ENCODE measurements around the gene NLRC3. TPM values are rescaled to one million over a fixed set of nuclear protein-coding genes. Genes with fewer than 3 reads are reported as not detected.

Gene NLRC3
- total RNA-seq, 1 donor = under 0.01 TPM

DNA sequence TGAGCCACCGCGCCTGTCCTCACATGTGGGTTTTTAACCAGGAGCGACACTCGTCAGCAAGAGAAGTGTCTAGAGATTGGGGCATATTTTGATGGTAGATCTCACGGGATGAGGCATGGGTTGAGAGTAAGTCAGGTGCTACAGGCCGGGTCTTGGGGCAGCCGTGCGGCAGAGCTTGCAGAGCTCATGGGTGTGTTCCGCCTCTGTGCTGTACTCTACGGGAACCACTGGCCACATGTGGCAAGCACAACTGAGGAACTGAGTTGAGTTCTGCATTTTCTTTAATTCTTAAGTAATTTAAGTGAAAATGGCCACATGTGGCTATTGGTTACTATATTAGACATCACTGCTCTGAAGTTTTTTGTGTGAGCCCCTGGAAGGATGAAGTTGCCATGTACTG lies 66.8 kb downstream of the NLRC3 start:
- TF ChIP-seq, protein P1, sequence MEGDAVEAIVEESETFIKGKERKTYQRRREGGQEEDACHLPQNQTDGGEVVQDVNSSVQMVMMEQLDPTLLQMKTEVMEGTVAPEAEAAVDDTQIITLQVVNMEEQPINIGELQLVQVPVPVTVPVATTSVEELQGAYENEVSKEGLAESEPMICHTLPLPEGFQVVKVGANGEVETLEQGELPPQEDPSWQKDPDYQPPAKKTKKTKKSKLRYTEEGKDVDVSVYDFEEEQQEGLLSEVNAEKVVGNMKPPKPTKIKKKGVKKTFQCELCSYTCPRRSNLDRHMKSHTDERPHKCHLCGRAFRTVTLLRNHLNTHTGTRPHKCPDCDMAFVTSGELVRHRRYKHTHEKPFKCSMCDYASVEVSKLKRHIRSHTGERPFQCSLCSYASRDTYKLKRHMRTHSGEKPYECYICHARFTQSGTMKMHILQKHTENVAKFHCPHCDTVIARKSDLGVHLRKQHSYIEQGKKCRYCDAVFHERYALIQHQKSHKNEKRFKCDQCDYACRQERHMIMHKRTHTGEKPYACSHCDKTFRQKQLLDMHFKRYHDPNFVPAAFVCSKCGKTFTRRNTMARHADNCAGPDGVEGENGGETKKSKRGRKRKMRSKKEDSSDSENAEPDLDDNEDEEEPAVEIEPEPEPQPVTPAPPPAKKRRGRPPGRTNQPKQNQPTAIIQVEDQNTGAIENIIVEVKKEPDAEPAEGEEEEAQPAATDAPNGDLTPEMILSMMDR (IDR thresholded peaks at IDR 0.05; ENCODE audit: extremely low read depth, low read depth, low read length) = no peak
- H3K79me2 ChIP-seq (ENCODE audit: insufficient read depth, low read length) = no peaks in the 10 kb centered on the region
- H3K4me1 ChIP-seq (ENCODE audit: insufficient read depth, low read length) = peaks cover 11% of the 10 kb centered on the region
- no peak overlapping the region for H3K4me2 ChIP-seq (ENCODE audit: insufficient read depth, low read length)
- H3K4me3 ChIP-seq (ENCODE audit: insufficient read depth, low read length) = no peak overlapping the region
- H4K20me1 ChIP-seq (ENCODE audit: insufficient read depth, low read length) = peaks cover 4% of the 10 kb centered on the region
- H3K27me3 ChIP-seq (ENCODE audit: insufficient read depth, low read length) = no peaks in the 10 kb centered on the region
- no peak overlapping the region for H3K27ac ChIP-seq (ENCODE audit: low read depth, low read length)
- no peak overlapping the region for H2AFZ ChIP-seq (ENCODE audit: low read length)
- H3K9me3 ChIP-seq (ENCODE audit: low read depth, low read length) = no peaks in the 10 kb centered on the region
- peaks cover 61% of the 10 kb centered on the region for H3K36me3 ChIP-seq (ENCODE audit: insufficient read depth, low read length)
- DNase-seq (ENCODE audit: insufficient read length, low spot score, missing footprints) = no peak

DNA sequence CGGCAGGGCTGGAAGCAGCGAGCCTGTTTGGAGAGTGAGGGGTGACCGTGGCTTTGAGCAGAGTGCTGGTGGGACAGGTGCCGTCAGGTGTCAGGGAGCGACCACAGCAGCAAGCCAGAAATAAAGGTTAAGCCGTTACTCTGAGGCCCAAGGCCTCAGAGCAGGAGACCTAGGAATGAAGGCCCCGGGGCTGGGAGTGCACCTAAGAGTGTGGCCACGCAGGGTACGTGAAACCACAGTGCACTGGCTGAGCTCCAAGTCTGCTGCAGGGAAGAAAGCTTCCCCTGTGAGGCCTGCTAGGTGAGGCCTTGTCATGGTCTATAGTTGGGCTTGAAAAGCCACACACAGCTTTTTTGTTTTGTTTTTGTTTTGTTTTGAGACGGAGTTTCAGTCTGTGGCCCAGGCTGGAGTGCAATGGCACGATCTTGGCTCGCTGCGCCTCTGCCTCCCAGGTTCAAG lies 67.7 kb downstream of the NLRC3 start:
- Histone ChIP-seq H3K36me3 (ENCODE audit: insufficient read depth, low read length) (peaks cover 65% of the 10 kb centered on the region), H4K20me1 (ENCODE audit: insufficient read depth, low read length) (peaks cover 4% of the 10 kb centered on the region), H3K9me3 (ENCODE audit: low read depth, low read length) (no peaks in the 10 kb centered on the region), H3K79me2 (ENCODE audit: insufficient read depth, low read length) (no peaks in the 10 kb centered on the region), H3K4me2 (ENCODE audit: insufficient read depth, low read length) (no peak overlapping the region), H3K27ac (ENCODE audit: low read depth, low read length) (no peak overlapping the region), H3K4me1 (ENCODE audit: insufficient read depth, low read length) (peaks cover 6% of the 10 kb centered on the region), H2AFZ (ENCODE audit: low read length) (no peak overlapping the region), H3K4me3 (ENCODE audit: insufficient read depth, low read length) (no peak overlapping the region), H3K27me3 (ENCODE audit: insufficient read depth, low read length) (no peaks in the 10 kb centered on the region)
- DNase-seq (ENCODE audit: insufficient read length, low spot score, missing footprints) = no peak
- TF ChIP-seq, protein P1 (IDR thresholded peaks at IDR 0.05; ENCODE audit: extremely low read depth, low read depth, low read length) = no peak

DNA sequence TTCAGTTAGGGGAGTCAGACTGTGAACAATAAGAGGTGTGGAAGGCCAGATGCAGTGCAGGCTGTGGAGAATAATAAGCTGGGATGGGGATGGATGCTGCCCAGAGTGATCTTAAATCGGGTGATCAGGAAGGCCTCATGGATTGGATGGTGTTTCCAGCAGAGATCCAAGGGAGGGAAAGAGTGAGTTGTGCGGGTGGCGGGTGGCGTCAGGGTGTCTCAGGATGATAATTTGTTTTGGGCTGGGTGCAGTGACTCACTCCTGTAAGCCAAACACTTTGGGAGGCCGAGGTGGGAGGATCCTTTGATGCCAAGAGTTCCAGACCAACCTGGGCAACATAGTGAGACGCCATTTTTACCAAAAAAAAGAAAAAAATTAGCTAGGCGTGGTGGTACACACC lies 68.5 kb downstream of the NLRC3 start:
- Histone ChIP-seq H4K20me1 (ENCODE audit: insufficient read depth, low read length) (peaks cover 4% of the 10 kb centered on the region), H2AFZ (ENCODE audit: low read length) (no peak overlapping the region), H3K27me3 (ENCODE audit: insufficient read depth, low read length) (no peaks in the 10 kb centered on the region), H3K9me3 (ENCODE audit: low read depth, low read length) (no peaks in the 10 kb centered on the region), H3K79me2 (ENCODE audit: insufficient read depth, low read length) (peaks cover 1% of the 10 kb centered on the region), H3K27ac (ENCODE audit: low read depth, low read length) (no peak overlapping the region), H3K4me3 (ENCODE audit: insufficient read depth, low read length) (no peak overlapping the region), H3K4me2 (ENCODE audit: insufficient read depth, low read length) (no peak overlapping the region), H3K4me1 (ENCODE audit: insufficient read depth, low read length) (no peaks in the 10 kb centered on the region), H3K36me3 (ENCODE audit: insufficient read depth, low read length) (peaks cover 59% of the 10 kb centered on the region)
- TF ChIP-seq, protein P1 (IDR thresholded peaks at IDR 0.05; ENCODE audit: extremely low read depth, low read depth, low read length) = no peak
- DNase-seq (ENCODE audit: insufficient read length, low spot score, missing footprints) = no peak

DNA sequence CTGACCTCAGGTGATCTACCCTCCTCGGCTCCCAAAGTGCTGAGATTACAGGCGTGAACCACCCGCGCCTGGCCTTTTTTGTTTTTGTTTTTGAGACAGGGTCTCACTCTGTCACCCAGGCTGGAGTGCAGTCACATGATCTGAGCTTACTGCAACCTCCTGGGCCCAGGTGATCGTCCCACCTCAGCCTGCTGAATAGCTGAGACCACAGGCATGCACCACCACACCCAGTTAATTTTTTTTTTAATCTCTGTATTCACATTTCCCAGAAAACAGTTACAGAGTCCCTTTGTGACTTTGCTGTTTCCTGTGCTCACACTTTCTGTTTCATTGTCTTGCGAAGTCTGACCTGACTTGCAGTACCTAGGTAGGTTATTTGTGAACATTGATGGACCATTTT lies 73.7 kb downstream of the NLRC3 start:
- Histone ChIP-seq H3K4me1 (ENCODE audit: insufficient read depth, low read length) (peaks cover 6% of the 10 kb centered on the region), H4K20me1 (ENCODE audit: insufficient read depth, low read length) (peaks cover 2% of the 10 kb centered on the region), H3K79me2 (ENCODE audit: insufficient read depth, low read length) (peaks cover 18% of the 10 kb centered on the region), H3K27ac (ENCODE audit: low read depth, low read length) (no peak overlapping the region), H3K27me3 (ENCODE audit: insufficient read depth, low read length) (no peaks in the 10 kb centered on the region), H2AFZ (ENCODE audit: low read length) (no peak overlapping the region), H3K9me3 (ENCODE audit: low read depth, low read length) (no peaks in the 10 kb centered on the region), H3K4me3 (ENCODE audit: insufficient read depth, low read length) (no peak overlapping the region), H3K4me2 (ENCODE audit: insufficient read depth, low read length) (no peak overlapping the region), H3K36me3 (ENCODE audit: insufficient read depth, low read length) (peaks cover 25% of the 10 kb centered on the region)
- TF ChIP-seq, protein P1 (IDR thresholded peaks at IDR 0.05; ENCODE audit: extremely low read depth, low read depth, low read length) = no peak
- no peak for DNase-seq (ENCODE audit: insufficient read length, low spot score, missing footprints)

Measured in osteoblast (primary cell).